K562 (cell line): ENCODE results near the gene EIF3I.

Experiments used
- CTCF ChIP-seq, 3 experiments: IDR thresholded peaks in 2 of 3; conservative IDR thresholded peaks in 1 of 3; 2 replicates each; pipeline ENCODE4 v1.5.1; 2011 to 2012; ENCODE audit warnings: low read length in 3 of 3, mild to moderate bottlenecking in 3 of 3, control low read depth in 2 of 3, improper control_type of control experiment in 1 of 3, inconsistent platforms in 1 of 3, low read depth in 1 of 3, mixed read lengths in 1 of 3, moderate library complexity in 1 of 3; ENCODE audit not compliant: insufficient read depth in 2 of 3
- ESRRA ChIP-seq: fragments of 450-650 bp; IDR thresholded peaks from 2 replicates; pipeline ENCODE4 v1.6.1; 2014; ENCODE audit warnings: low read depth, mild to moderate bottlenecking, moderate library complexity, borderline replicate concordance
- EZH2 ChIP-seq: IDR thresholded peaks from 2 replicates; pipeline ENCODE4 v1.6.1; 2012; ENCODE audit warnings: low read depth, mild to moderate bottlenecking, inconsistent platforms, low read length, borderline replicate concordance
- FOS ChIP-seq: IDR thresholded peaks from 3 replicates; pipeline ENCODE4 v1.6.1; 2011; ENCODE audit not compliant: insufficient read length; ENCODE audit errors: extremely low read depth
- GATA2 ChIP-seq: sonication (generic); formaldehyde crosslinking; IDR thresholded peaks from 2 replicates; pipeline ENCODE4 v1.4.0; 2020; ENCODE audit warnings: mild to moderate bottlenecking, missing genetic modification reagents
- JUND ChIP-seq, 2 experiments: IDR thresholded peaks; 2 replicates in 1 of 2; 3 replicates in 1 of 2; pipeline ENCODE4 v1.6.1; 2011; ENCODE audit warnings: borderline replicate concordance in 2 of 2, low read depth in 2 of 2, low read length in 2 of 2, improper control_type of control experiment in 1 of 2, missing biosample characterization in 1 of 2, missing genetic modification characterization in 1 of 2, missing genetic modification reagents in 1 of 2
- NR2C2 ChIP-seq, 2 experiments: fragments of 200-800 bp in 1 of 2; sonication (Bioruptor generic) in 1 of 2; sonication (generic) in 1 of 2; formaldehyde crosslinking in 1 of 2; IDR thresholded peaks; 2 replicates each; pipeline versions ENCODE4 v1.6.1 to v1.8.0; 2016 to 2022; ENCODE audit warnings: mild to moderate bottlenecking in 1 of 2, missing compliant biosample characterization in 1 of 2, missing genetic modification characterization in 1 of 2, missing genetic modification reagents in 1 of 2
- RAD51 ChIP-seq: fragments of 450-650 bp; IDR thresholded peaks from 2 replicates; pipeline ENCODE4 v1.7.1; 2016; ENCODE audit warnings: low read depth, mild to moderate bottlenecking, borderline replicate concordance
- SMAD3 ChIP-seq: fragments of 450-650 bp; formaldehyde crosslinking; conservative IDR thresholded peaks from 2 replicates; pipeline ENCODE4 v1.4.0; 2020; ENCODE audit warnings: mild to moderate bottlenecking
- SREBF2 ChIP-seq: sonication (generic); formaldehyde crosslinking; IDR thresholded peaks from 2 replicates; pipeline ENCODE4 v1.4.0; 2020; ENCODE audit warnings: mild to moderate bottlenecking, missing genetic modification reagents

GRCh38 chr1:32255072-32256071, 33.2 kb downstream of the EIF3I start:
- TF ChIP-seq FOS (no peak), SREBF2 (CRISPR knock-in tag) (no peak), ESRRA (no peak), RAD51 (no peak), GATA2 (CRISPR knock-in tag) (no peak), SMAD3 (CRISPR knock-in tag) (no peak), JUND (IDR thresholded peaks at IDR 0.05; ENCODE audit: borderline replicate concordance, low read depth, low read length) (no peak), JUND (tag; IDR thresholded peaks at IDR 0.05; ENCODE audit: borderline replicate concordance, low read depth, low read length) (no peak), NR2C2 (CRISPR knock-in tag; IDR thresholded peaks at IDR 0.05) (no peak), NR2C2 (tag; IDR thresholded peaks at IDR 0.05) (no peak), CTCF (IDR thresholded peaks at IDR 0.05 in 2 of 3, conservative IDR thresholded peaks at IDR 0.05 in 1 of 3; ENCODE audit: insufficient read depth in 2 of 3, low read depth in 1 of 3, low read length in 3 of 3) (no peak), EZH2 (no peak)
